ENCODE measurements around the gene VWC2.

The VWC2 gene

GRCh38 chr7:49783446-49783845 lies 10.0 kb downstream of the VWC2 start:
- no peak for DNase-seq (ENCODE audit: low read depth in 2 of 2)

GRCh38 chr7:49787980-49788379 lies 14.5 kb downstream of the VWC2 start:
- DNase-seq (ENCODE audit: low read depth in 2 of 2), result no peak

GRCh38 chr7:49788455-49789059 lies 15.1 kb downstream of the VWC2 start:
- DNase-seq (ENCODE audit: low read depth in 2 of 2), result no peak

- DNase-seq (ENCODE audit: low read depth in 2 of 2), result no peak
Measured at GRCh38 chr7:49789736-49790135, 16.3 kb downstream of the VWC2 start.

GRCh38 chr7:49790209-49790608 lies 16.8 kb downstream of the VWC2 start:
- DNase-seq (ENCODE audit: low read depth in 2 of 2), result no peak

GRCh38 chr7:49791088-49791741 lies 17.8 kb downstream of the VWC2 start:
- DNase-seq (ENCODE audit: low read depth in 2 of 2), result no peak

GRCh38 chr7:49797987-49798660 lies 24.7 kb downstream of the VWC2 start:
- no peak for DNase-seq (ENCODE audit: low read depth in 2 of 2)

- DNase-seq (ENCODE audit: low read depth in 2 of 2), result no peak
Measured at GRCh38 chr7:49800031-49800430, 26.6 kb downstream of the VWC2 start.

GRCh38 chr7:49802600-49802999 lies 29.2 kb downstream of the VWC2 start:
- DNase-seq (ENCODE audit: low read depth in 2 of 2), result no peak

- DNase-seq (ENCODE audit: low read depth in 2 of 2), result no peak
Measured at GRCh38 chr7:49803812-49804211, 30.4 kb downstream of the VWC2 start.

GRCh38 chr7:49805371-49806007 lies 32.1 kb downstream of the VWC2 start:
- no peak for DNase-seq (ENCODE audit: low read depth in 2 of 2)

- DNase-seq (ENCODE audit: low read depth in 2 of 2), result no peak
Measured at GRCh38 chr7:49812534-49812933, 39.1 kb downstream of the VWC2 start.

- no peak for DNase-seq (ENCODE audit: low read depth in 2 of 2)
Measured at GRCh38 chr7:49817279-49817678, 43.8 kb downstream of the VWC2 start.

GRCh38 chr7:49821181-49821580 lies 47.7 kb downstream of the VWC2 start:
- no peak for DNase-seq (ENCODE audit: low read depth in 2 of 2)

GRCh38 chr7:49822856-49823255 lies 49.4 kb downstream of the VWC2 start:
- DNase-seq (ENCODE audit: low read depth in 2 of 2), result no peak

- no peak for DNase-seq (ENCODE audit: low read depth in 2 of 2)
Measured at GRCh38 chr7:49823566-49823965, 50.1 kb downstream of the VWC2 start.

GRCh38 chr7:49839863-49840645 lies 66.6 kb downstream of the VWC2 start:
- DNase-seq (ENCODE audit: low read depth in 2 of 2), result no peak

- DNase-seq (ENCODE audit: low read depth in 2 of 2), result no peak
Measured at GRCh38 chr7:49840751-49841405, 67.4 kb downstream of the VWC2 start.

GRCh38 chr7:49845626-49846025 lies 72.2 kb downstream of the VWC2 start:
- no peak for DNase-seq (ENCODE audit: low read depth in 2 of 2)

- no peak for DNase-seq (ENCODE audit: low read depth in 2 of 2)
Measured at GRCh38 chr7:49848211-49848841, 74.9 kb downstream of the VWC2 start.
